Omental fat pad (tissue), 4 donors: ENCODE measurements around the gene TCN2. TPM values are rescaled to one million over a fixed set of nuclear protein-coding genes. Genes with fewer than 3 reads are reported as not detected.
A peak's percentile ranks its signal among the peaks of the same experiment; 100 is the strongest.

ENCODE experiments used
- ATAC-seq: fragments of 150-250 bp; one replicate; pipeline ENCODE4 v1.9.1; 2016; ENCODE audit warnings: mild to moderate bottlenecking, moderate library complexity; ENCODE audit not compliant: low FRiP score
- DNase-seq: peaks from one replicate; pipeline ENCODE4 v3.0.0-alpha.2; 2019; ENCODE audit warnings: low spot score
- total RNA-seq, 4 donors: library from RNA; depleted of rRNA; stranded (reverse); fragments of >200 nt; gene quantifications; one replicate each; pipeline ENCODE4 v1.1.0, GENCODE V29; 2016
- TF ChIP-seq, protein P1 (sequence below), 3 donors: fragments of 450-650 bp; IDR thresholded peaks; one replicate each; pipeline ENCODE4 v1.5.1; 2016 to 2017; ENCODE audit warnings: antibody characterized with exemption in 3 of 3, mild to moderate bottlenecking in 3 of 3, moderate library complexity in 2 of 3

Gene TCN2
- total RNA-seq, 4 donors from 2014 or later, result 61.3 to 139 (median 73.6) TPM

DNA sequence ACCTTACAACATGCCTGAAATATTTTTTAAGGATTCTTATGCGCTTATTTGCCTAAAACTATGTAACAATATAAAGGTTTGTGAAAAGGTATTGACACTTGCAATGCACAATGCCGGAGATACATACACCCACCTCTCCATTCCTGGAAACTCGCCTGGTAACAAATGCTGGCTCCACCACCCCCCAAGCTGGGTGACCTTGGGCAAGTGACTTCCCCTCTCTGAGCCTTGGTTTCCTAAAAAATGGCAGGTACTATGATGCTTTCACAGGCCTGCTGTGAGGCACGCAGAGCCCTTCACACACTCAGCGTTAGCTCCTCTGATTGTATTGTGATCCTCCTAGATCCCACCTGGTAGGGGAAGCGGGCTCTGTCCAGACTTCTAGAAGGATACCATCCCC is 34.8 kb upstream of the TCN2 start:
- TF ChIP-seq, protein P1, sequence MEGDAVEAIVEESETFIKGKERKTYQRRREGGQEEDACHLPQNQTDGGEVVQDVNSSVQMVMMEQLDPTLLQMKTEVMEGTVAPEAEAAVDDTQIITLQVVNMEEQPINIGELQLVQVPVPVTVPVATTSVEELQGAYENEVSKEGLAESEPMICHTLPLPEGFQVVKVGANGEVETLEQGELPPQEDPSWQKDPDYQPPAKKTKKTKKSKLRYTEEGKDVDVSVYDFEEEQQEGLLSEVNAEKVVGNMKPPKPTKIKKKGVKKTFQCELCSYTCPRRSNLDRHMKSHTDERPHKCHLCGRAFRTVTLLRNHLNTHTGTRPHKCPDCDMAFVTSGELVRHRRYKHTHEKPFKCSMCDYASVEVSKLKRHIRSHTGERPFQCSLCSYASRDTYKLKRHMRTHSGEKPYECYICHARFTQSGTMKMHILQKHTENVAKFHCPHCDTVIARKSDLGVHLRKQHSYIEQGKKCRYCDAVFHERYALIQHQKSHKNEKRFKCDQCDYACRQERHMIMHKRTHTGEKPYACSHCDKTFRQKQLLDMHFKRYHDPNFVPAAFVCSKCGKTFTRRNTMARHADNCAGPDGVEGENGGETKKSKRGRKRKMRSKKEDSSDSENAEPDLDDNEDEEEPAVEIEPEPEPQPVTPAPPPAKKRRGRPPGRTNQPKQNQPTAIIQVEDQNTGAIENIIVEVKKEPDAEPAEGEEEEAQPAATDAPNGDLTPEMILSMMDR (IDR thresholded peaks at IDR 0.05), result no peak
- no peak for DNase-seq
- no peak for ATAC-seq

GRCh38 chr22:30572840-30573593 is 34.0 kb upstream of the TCN2 start:
- no peak for ATAC-seq
- TF ChIP-seq, protein P1 (IDR thresholded peaks at IDR 0.05), result no peak
- no peak for DNase-seq

DNA sequence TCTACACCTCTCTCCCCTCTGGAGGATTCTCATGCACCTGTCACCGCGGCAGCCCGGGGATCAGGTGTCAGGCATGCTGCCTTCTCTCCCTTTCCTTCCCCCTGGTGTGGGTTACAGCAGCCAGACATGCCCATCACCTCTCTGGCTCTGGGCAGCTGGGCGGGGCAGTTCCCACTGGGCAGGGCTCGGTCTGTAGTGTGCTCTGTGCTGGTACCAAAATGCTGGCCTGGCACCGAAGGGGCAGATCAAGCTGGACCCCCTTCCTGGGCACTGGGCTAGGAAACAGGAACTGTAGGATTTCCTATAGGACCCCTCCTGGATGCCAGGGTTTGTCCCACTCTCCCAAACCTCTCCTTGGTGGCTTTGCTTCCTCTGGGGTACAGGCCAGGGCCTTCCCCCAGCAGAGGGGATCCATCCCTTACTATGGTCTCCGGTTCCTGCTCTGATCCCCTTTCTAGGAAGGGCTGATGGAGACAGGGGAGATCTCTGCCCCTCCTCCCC is 33.3 kb upstream of the TCN2 start:
- peak; percentile 17 for ATAC-seq
- TF ChIP-seq, protein P1 (IDR thresholded peaks at IDR 0.05), result no peak
- no peak for DNase-seq

DNA sequence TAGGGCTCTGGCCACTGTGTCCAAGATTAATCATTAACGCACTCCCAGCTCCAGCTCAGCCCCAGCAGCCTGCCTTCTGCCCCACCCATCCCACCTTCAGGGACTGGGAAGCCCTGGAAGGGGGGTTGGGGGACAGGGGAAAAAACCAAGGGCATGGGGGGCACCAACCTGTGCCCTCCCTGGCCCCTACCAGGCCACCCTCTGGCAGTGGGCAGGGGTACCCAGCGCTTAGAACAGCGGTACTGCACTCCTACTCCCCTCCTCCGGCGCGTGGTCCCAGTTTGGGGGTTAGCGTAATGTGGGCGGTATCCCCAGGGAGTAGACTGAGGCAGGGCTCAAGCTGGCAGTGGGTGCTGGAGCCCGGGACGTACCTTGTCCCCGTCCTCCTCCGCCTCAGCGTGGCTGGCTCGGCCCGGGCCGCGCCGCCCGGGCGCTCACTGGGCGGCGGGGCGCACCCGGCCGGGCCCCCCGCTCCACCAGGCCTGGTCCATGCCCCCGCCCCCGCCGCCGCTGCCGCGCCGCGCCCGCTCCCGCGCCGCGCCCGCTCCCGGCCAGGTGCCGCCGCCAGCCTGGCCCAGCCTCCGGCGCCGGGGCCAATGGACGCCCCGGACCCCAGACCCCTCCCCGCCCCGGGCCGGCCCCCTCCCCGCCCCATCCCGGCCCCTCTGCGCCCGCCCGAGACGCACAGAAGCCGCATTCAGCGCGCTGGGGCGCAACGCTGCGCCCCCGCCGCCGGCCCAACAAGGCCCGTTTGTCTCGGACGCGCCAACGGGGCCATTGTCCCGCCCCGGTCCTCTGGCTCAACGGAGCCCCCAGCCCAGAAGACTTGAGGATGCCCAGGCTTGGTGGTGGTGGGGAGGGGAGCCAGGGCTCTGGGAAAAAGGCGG is 32.6 kb upstream of the TCN2 start, which contains the start of gene GAL3ST1:
Gene GAL3ST1 (minus strand): TSS at position 571 of the 887 bp plus-strand sequence. CDS start 17,273 bp downstream, outside the sequence.
- DNase-seq (no peak), ATAC-seq (peak; percentile 16)
- TF ChIP-seq, protein P1 (IDR thresholded peaks at IDR 0.05), result no peak

- TF ChIP-seq, protein P1 (IDR thresholded peaks at IDR 0.05), result no peak
- peak; percentile 70 for ATAC-seq
- no peak for DNase-seq
Observed at GRCh38 chr22:30574997-30575671, 31.8 kb upstream of the TCN2 start.

GRCh38 chr22:30575859-30576258 is 31.1 kb upstream of the TCN2 start:
- ATAC-seq, result no peak
- DNase-seq, result no peak

More at GRCh38 chr22:30575859-30576258, 31.1 kb upstream of the TCN2 start:
- TF ChIP-seq, protein P1 (IDR thresholded peaks at IDR 0.05), result no peak
